ENCODE measurements around the gene GSTT2. TPM values are rescaled to one million over a fixed set of nuclear protein-coding genes. Genes with fewer than 3 reads are reported as not detected.

GSTT2 gene
- total RNA-seq, 1 donor from 2014 or later = not detected

DNA sequence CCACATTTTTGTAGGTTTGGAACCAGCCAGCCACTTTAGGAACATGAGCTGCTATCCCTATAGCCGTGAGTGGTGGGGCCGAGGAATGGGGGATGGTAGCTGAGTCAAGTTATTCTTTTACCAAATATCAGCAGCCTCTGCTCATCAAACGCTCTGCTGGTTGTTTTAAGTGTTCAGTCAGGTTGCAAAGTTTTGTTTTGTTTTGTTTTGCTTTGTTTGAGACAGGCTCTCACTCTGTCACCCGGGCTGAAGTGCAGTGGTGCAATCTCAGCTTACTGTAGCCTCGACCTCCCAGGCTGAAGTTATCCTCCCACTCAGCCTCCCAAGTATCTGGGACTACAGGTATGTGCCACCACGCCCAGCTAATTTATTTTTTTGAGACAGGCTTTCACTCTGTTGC, 45.5 kb downstream of the GSTT2 start:
- peaks cover 31% of the 10 kb centered on the region for H3K4me1 Mint-ChIP-seq (ENCODE audit: low read depth)
- intact Hi-C loops (cut with micrococcal nuclease) = no loop called here
- H3K27ac Mint-ChIP-seq = no peak overlapping the region
- H3K9me3 Mint-ChIP-seq = peaks cover 15% of the 10 kb centered on the region
- H3K36me3 Mint-ChIP-seq (ENCODE audit: low read depth) = peaks cover 59% of the 10 kb centered on the region
- no peak for DNase-seq (ENCODE audit: low spot score)
- H3K27me3 Mint-ChIP-seq (ENCODE audit: low read depth) = no peaks in the 10 kb centered on the region
- H3K4me3 Mint-ChIP-seq (ENCODE audit: low read depth) = no peak overlapping the region

DNA sequence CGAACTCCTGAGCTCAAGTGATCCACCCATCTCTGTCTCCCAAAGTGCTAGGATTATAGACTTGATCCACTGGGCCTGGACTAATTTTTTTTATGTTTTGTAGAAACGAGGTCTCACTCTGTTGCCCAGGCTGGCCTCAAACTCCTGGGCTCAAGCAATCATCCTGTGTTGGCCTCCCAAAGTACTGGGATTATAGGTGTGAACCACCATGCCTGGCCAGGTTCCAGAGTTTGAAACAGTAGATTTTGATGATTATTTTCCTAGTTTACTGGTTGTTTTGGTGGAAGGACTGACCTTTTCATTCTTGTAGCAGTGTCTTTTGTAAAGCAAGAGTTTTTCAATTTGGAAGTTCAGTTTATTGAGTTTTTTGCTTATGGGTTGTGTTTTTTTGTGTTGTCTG, 46.1 kb downstream of the GSTT2 start:
- intact Hi-C loops (cut with micrococcal nuclease) = no loop called here
- no peak for DNase-seq (ENCODE audit: low spot score)
- Mint-ChIP-seq H3K4me1 (ENCODE audit: low read depth) (peaks cover 31% of the 10 kb centered on the region), H3K27ac (no peak overlapping the region), H3K4me3 (ENCODE audit: low read depth) (no peak overlapping the region), H3K9me3 (peaks cover 15% of the 10 kb centered on the region), H3K27me3 (ENCODE audit: low read depth) (no peaks in the 10 kb centered on the region), H3K36me3 (ENCODE audit: low read depth) (peaks cover 56% of the 10 kb centered on the region)

DNA sequence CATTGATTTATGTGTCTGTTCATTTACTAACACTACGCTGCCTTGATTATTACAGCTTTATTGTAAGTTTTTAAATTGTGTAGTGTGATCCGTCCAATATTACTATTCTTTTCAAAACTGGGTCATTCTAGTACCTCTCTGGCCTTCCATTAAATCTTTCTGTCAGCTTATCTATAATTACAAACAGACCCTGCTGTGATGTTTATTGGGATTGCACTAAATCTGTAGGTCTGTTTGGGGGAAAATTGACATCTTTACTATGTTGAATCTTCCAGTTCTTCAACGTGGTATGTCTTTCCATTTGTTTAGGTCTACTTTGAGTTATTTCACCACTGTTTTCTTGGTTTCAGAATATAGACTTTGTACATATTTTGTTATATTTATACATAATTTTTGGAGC, 46.8 kb downstream of the GSTT2 start:
- H3K27me3 Mint-ChIP-seq (ENCODE audit: low read depth) = no peaks in the 10 kb centered on the region
- H3K9me3 Mint-ChIP-seq = peaks cover 15% of the 10 kb centered on the region
- intact Hi-C loops (cut with micrococcal nuclease) = no loop called here
- H3K4me1 Mint-ChIP-seq (ENCODE audit: low read depth) = peaks cover 31% of the 10 kb centered on the region
- H3K4me3 Mint-ChIP-seq (ENCODE audit: low read depth) = no peak overlapping the region
- H3K36me3 Mint-ChIP-seq (ENCODE audit: low read depth) = peaks cover 52% of the 10 kb centered on the region
- DNase-seq (ENCODE audit: low spot score) = no peak
- H3K27ac Mint-ChIP-seq = no peak overlapping the region

DNA sequence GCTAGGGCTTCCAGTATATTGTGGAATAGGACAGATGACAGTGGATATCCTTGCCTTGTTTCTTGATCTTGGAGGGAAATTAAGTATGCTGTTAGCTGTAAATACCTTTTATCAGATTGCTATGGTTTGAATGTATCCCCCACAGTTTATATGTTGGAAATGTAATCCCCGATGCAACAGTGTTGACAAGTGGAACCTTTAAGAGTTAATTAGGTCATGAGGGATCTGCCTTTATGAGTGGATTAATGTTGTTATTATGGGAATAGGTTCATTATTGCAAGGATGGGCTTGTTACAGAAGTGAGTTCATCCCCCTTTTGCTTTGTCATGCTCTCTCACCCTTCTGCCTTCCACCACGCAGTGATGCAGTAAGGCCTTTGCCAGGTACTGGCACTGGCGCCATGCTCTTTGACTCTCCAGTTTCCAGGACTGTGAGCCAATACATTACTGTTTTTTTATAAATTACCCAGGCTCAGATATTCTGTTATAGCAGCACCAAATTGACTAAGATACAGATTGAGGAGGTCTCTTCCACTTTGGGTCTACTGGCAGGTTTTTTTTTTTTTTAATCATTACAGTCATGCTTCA, 47.5 kb downstream of the GSTT2 start:
- Mint-ChIP-seq H3K4me1 (ENCODE audit: low read depth) (peaks cover 32% of the 10 kb centered on the region), H3K4me3 (ENCODE audit: low read depth) (no peak overlapping the region), H3K9me3 (peaks cover 15% of the 10 kb centered on the region), H3K27me3 (ENCODE audit: low read depth) (no peaks in the 10 kb centered on the region), H3K36me3 (ENCODE audit: low read depth) (peaks cover 50% of the 10 kb centered on the region), H3K27ac (no peak overlapping the region)
- no peak for DNase-seq (ENCODE audit: low spot score)
- intact Hi-C loops (cut with micrococcal nuclease) = no loop called here

DNA sequence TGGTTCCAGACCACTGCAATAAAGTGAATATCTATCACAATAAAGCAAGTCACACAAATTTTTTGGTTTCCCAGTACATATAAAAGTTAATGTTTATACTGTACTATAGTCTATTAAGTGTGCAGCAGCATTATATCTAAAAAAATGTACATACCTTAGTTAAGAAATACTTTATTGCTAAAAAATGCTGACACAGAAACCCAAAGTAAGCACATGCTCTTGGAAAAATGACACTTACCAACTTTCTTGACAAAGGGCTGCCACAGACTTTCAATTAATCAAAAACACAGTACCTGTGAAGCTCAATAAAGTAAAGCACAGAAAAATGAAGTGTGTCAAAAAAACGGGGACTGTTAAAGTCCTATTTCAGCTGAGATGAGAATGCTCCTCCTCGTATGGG, 48.1 kb downstream of the GSTT2 start:
- peaks cover 31% of the 10 kb centered on the region for H3K4me1 Mint-ChIP-seq (ENCODE audit: low read depth)

DNA sequence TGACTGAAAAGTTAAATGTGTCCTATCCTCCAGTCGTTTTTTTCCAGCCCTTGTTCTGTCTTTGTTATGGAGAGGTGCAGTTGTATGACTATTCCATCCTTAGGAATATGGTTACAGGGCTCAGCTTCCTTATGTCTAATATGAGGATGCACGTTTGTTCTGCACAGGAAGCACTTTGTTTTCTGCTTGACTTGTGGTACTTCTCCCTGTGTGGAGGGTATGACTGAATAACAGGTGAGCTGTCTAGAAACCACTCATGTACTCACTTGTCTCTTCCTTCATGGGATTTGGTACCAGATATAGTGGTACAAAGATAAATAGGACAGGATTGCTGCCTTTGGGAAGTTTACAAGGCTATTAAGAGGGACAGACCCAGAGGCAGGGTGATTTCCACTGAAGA, 48.6 kb downstream of the GSTT2 start:
- DNase-seq (ENCODE audit: low spot score) = no peak
- Mint-ChIP-seq H3K9me3 (peaks cover 10% of the 10 kb centered on the region), H3K27me3 (ENCODE audit: low read depth) (no peaks in the 10 kb centered on the region), H3K27ac (no peak overlapping the region), H3K36me3 (ENCODE audit: low read depth) (peaks cover 40% of the 10 kb centered on the region), H3K4me1 (ENCODE audit: low read depth) (peaks cover 25% of the 10 kb centered on the region), H3K4me3 (ENCODE audit: low read depth) (no peak overlapping the region)
- intact Hi-C loops (cut with micrococcal nuclease) = no loop called here

More for the DNA sequence above, 48.1 kb downstream of the GSTT2 start:
- peaks cover 45% of the 10 kb centered on the region for H3K36me3 Mint-ChIP-seq (ENCODE audit: low read depth)
- no peaks in the 10 kb centered on the region for H3K27me3 Mint-ChIP-seq (ENCODE audit: low read depth)
- intact Hi-C loops (cut with micrococcal nuclease) = no loop called here
- peaks cover 13% of the 10 kb centered on the region for H3K9me3 Mint-ChIP-seq
- no peak overlapping the region for H3K4me3 Mint-ChIP-seq (ENCODE audit: low read depth)
- H3K27ac Mint-ChIP-seq = no peak overlapping the region
- no peak for DNase-seq (ENCODE audit: low spot score)

DNA sequence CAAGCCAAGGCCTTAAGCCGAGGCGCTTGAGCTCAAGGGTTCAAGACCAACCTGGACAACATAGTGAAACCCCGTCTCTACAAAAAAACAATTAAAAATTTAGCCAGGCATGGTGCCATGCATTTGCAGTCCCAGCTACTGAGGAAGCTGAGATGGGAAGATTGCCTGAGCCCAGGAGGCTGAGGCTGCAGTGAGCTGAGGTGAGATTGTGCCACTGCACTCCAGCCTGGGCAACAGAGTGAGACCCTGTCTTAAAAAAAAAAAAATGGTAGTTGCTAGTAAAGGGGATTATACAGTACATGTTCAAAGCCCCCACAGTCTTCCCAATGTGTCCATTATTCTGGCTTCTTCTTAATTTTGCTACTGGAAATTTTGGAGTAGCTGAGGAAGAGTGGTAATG, 49.4 kb downstream of the GSTT2 start:
- H3K4me3 Mint-ChIP-seq (ENCODE audit: low read depth) = no peak overlapping the region
- no peak overlapping the region for H3K27ac Mint-ChIP-seq
- peaks cover 23% of the 10 kb centered on the region for H3K4me1 Mint-ChIP-seq (ENCODE audit: low read depth)
- no peaks in the 10 kb centered on the region for H3K27me3 Mint-ChIP-seq (ENCODE audit: low read depth)
- H3K9me3 Mint-ChIP-seq = peaks cover 7% of the 10 kb centered on the region
- intact Hi-C loops (cut with micrococcal nuclease) = no loop called here
- no peak for DNase-seq (ENCODE audit: low spot score)
- H3K36me3 Mint-ChIP-seq (ENCODE audit: low read depth) = peaks cover 33% of the 10 kb centered on the region

DNA sequence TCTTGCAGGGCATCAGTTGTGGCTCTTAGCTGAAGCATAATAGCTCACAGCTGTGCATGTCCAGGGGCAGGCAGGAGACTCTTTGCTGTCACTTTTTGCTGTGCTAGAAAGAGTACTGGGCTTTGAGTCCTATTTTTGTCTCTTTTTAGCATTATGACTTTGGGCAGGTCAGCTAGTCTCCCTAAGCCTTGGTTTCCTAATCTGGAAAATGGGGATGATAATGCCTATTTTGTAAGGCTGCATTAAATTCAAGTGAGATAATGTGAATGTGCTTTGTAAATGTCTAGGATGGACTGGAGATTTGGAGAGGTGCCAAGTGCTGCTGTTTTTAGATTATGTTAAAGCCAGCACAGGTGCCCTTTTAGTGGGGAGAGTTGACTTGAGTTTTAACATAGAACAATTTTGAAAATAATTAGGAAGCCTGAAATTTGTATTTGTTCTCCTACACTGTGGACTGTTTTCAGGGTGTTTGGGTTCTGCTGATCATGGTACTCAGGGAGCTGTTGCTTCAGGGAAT, 50.3 kb downstream of the GSTT2 start:
- H3K27ac Mint-ChIP-seq = no peak overlapping the region
- no peaks in the 10 kb centered on the region for H3K9me3 Mint-ChIP-seq
- H3K4me1 Mint-ChIP-seq (ENCODE audit: low read depth) = peaks cover 23% of the 10 kb centered on the region
- H3K4me3 Mint-ChIP-seq (ENCODE audit: low read depth) = no peak overlapping the region
- peaks cover 24% of the 10 kb centered on the region for H3K36me3 Mint-ChIP-seq (ENCODE audit: low read depth)
- H3K27me3 Mint-ChIP-seq (ENCODE audit: low read depth) = no peaks in the 10 kb centered on the region
- no peak for DNase-seq (ENCODE audit: low spot score)
- intact Hi-C loops (cut with micrococcal nuclease) = no loop called here

Other genes with a start within 250 kb of the GSTT2 start
- gene ZNF70, start 229.0 kb upstream of the GSTT2 start, total RNA-seq = 2.7 and 2.9 TPM in 2 replicates
- gene VPREB3, start 225.7 kb upstream of the GSTT2 start, total RNA-seq = 0.55 TPM in 1 of 2 replicates, not detected in the other
- 0.23 and 0.52 TPM in 2 replicates for gene C22orf15, start 217.1 kb upstream of the GSTT2 start, total RNA-seq
- gene CHCHD10, start 212.2 kb upstream of the GSTT2 start, total RNA-seq = 108 and 111 TPM in 2 replicates
- gene MMP11, start 207.3 kb upstream of the GSTT2 start, total RNA-seq = 0.87 and 1.0 TPM in 2 replicates
- gene SMARCB1, start 193.2 kb upstream of the GSTT2 start, total RNA-seq = 94.1 and 96.4 TPM in 2 replicates
- 10.3 TPM in 2 replicates for gene DERL3, start 141.1 kb upstream of the GSTT2 start, total RNA-seq
- gene SLC2A11, start 122.3 kb upstream of the GSTT2 start, total RNA-seq = 9.4 and 9.6 TPM in 2 replicates
- 1,309 and 1,313 TPM in 2 replicates for gene MIF, start 85.8 kb upstream of the GSTT2 start, total RNA-seq
- gene GSTT2B, start 18.9 kb upstream of the GSTT2 start, total RNA-seq = 0.46 and 0.66 TPM in 2 replicates
- gene DDTL, start 13.2 kb upstream of the GSTT2 start, total RNA-seq = 4.4 and 4.8 TPM in 2 replicates
- 112 and 116 TPM in 2 replicates for gene DDT, start 5.7 kb upstream of the GSTT2 start, total RNA-seq
- gene GSTT4, start 25.3 kb downstream of the GSTT2 start, total RNA-seq = not detected in 2 replicates
- 104 and 106 TPM in 2 replicates for gene CABIN1, start 31.2 kb downstream of the GSTT2 start, total RNA-seq
- 0.32 and 0.64 TPM in 2 replicates for gene SUSD2, start 201.4 kb downstream of the GSTT2 start, total RNA-seq